Fibroblast of lung (primary cell): Measurements from ENCODE around the gene ALDH18A1.

ENCODE experiments used
- CTCF ChIP-seq, 2 donors: IDR thresholded peaks in 1 of 2; conservative IDR thresholded peaks in 1 of 2; 1 replicate in 1 of 2; 2 replicates in 1 of 2; pipeline ENCODE4 v1.5.1; 2011 to 2012; ENCODE audit warnings: low read length in 2 of 2, control low read depth in 1 of 2, inconsistent platforms in 1 of 2, low read depth in 1 of 2, mild to moderate bottlenecking in 1 of 2
- EZH2 ChIP-seq: IDR thresholded peaks from 2 replicates; pipeline ENCODE4 v1.5.1; 2012; ENCODE audit warnings: low read length, control low read depth, mild to moderate bottlenecking; ENCODE audit errors: missing control alignments

- TF ChIP-seq CTCF (conservative IDR thresholded peaks at IDR 0.05 in 1 of 2, IDR thresholded peaks at IDR 0.05 in 1 of 2; ENCODE audit: low read depth in 1 of 2, low read length in 2 of 2) (peak; percentile 99), EZH2 (no peak)
Measured at GRCh38 chr10:95601116-95601719, 55.3 kb downstream of the ALDH18A1 start.
